IMR-90 (cell line): ENCODE results near the gene KMT5C. TPM values are rescaled to one million over a fixed set of nuclear protein-coding genes. Genes with fewer than 3 reads are reported as not detected.

Experiments
- ATAC-seq: fragments of 200-7000 bp; cut with Tn5 transposase; 2 replicates; pipeline ENCODE4 v1.9.1; 2020; ENCODE audit warnings: low read depth, mild to moderate bottlenecking, moderate library complexity
- BruUV-seq: library from RNA; stranded (reverse); fragments of 400-500 nt; replicated peaks from 2 replicates; lab custom pipeline; 2021; lab: Mats Ljungman, UMichigan
- CTCF ChIA-PET: fragments of 300-600 bp; formaldehyde crosslinking; extraction: SDS; loops from one replicate; lab custom pipeline; 2021; ENCODE audit warnings: antibody characterized with exemption; lab: Yijun Ruan, JAX
- POLR2A ChIA-PET: fragments of 300-600 bp; sonication (Branson Sonifier 250); formaldehyde crosslinking; loops from one replicate; lab custom pipeline; 2022; ENCODE audit warnings: antibody characterized with exemption; ENCODE audit not compliant: unreplicated experiment; lab: Charles Lee
- DNase-seq: peaks from one replicate; pipeline ENCODE4 v3.0.0; 2013
- H2AFZ ChIP-seq: replicated peaks from 2 replicates; pipeline ENCODE3; 2013; ENCODE audit warnings: low read length, mild to moderate bottlenecking; ENCODE audit not compliant: poor library complexity
- H2AK5ac ChIP-seq: 2 replicates; pipeline ENCODE4 v1.6.1; 2013; ENCODE audit warnings: low read depth, low read length, inconsistent platforms
- H2AK9ac ChIP-seq: replicated peaks from 2 replicates; pipeline ENCODE3; 2013; ENCODE audit warnings: mild to moderate bottlenecking, low read depth, low read length, moderate library complexity; ENCODE audit not compliant: poor library complexity
- H2BK120ac ChIP-seq: 2 replicates; pipeline ENCODE4 v1.6.1; 2013; ENCODE audit warnings: low read depth, low read length, inconsistent platforms
- H2BK15ac ChIP-seq: 3 replicates; pipeline ENCODE4 v1.6.1; 2013; ENCODE audit warnings: low read depth, low read length, inconsistent platforms
- H2BK20ac ChIP-seq: 2 replicates; pipeline ENCODE4 v1.6.1; 2013; ENCODE audit warnings: low read depth, mild to moderate bottlenecking, inconsistent platforms, low read length, moderate library complexity
- H2BK5ac ChIP-seq: 2 replicates; pipeline ENCODE4 v1.6.1; 2013; ENCODE audit warnings: mild to moderate bottlenecking, low read depth, low read length, inconsistent platforms; ENCODE audit not compliant: poor library complexity, severe bottlenecking
- H3K14ac ChIP-seq: replicated peaks from 2 replicates; pipeline ENCODE4 v1.6.1; 2013; ENCODE audit warnings: low read depth, low read length, inconsistent platforms
- H3K18ac ChIP-seq: 2 replicates; pipeline ENCODE4 v1.6.1; 2013; ENCODE audit warnings: low read depth, low read length, control low read depth
- H3K23ac ChIP-seq: 2 replicates; pipeline ENCODE4 v1.6.1; 2013; ENCODE audit warnings: low read depth, low read length, inconsistent platforms
- H3K27ac ChIP-seq: 2 replicates; pipeline ENCODE4 v1.5.1; 2013; ENCODE audit warnings: mild to moderate bottlenecking, control low read depth, low read length; ENCODE audit not compliant: insufficient read depth
- H3K27me3 ChIP-seq: 2 replicates; pipeline ENCODE4 v1.6.1; 2013; ENCODE audit warnings: low read length; ENCODE audit not compliant: control insufficient read depth, insufficient read depth
- H3K36me3 ChIP-seq: 2 replicates; pipeline ENCODE4 v1.6.1; 2013; ENCODE audit warnings: low read length, mixed read lengths; ENCODE audit not compliant: control insufficient read depth, insufficient read depth
- H3K4ac ChIP-seq: 2 replicates; pipeline ENCODE4 v1.6.1; 2013; ENCODE audit warnings: low read depth, low read length, inconsistent platforms
- H3K4me1 ChIP-seq: 2 replicates; pipeline ENCODE4 v1.6.1; 2013; ENCODE audit warnings: low read length, mixed read lengths; ENCODE audit not compliant: control insufficient read depth, insufficient read depth
- H3K4me2 ChIP-seq: 2 replicates; pipeline ENCODE4 v1.6.1; 2013; ENCODE audit warnings: low read depth, mild to moderate bottlenecking, control low read depth, low read length, moderate library complexity
- H3K4me3 ChIP-seq: 2 replicates; pipeline ENCODE4 v1.5.1; 2013; ENCODE audit warnings: low read depth, mild to moderate bottlenecking, control low read depth, low read length, moderate library complexity; ENCODE audit not compliant: insufficient read depth
- H3K56ac ChIP-seq: 2 replicates; pipeline ENCODE4 v1.6.1; 2013; ENCODE audit warnings: low read length, inconsistent platforms; ENCODE audit not compliant: insufficient read depth; ENCODE audit errors: extremely low read depth
- H3K79me1 ChIP-seq, 2 experiments: 2 replicates each; pipeline ENCODE4 v1.6.1; 2013; ENCODE audit warnings: low read length in 2 of 2, inconsistent platforms in 1 of 2, low read depth in 1 of 2
- H3K9ac ChIP-seq: 2 replicates; pipeline ENCODE4 v1.6.1; 2013; ENCODE audit warnings: low read depth, low read length, control low read depth
- H3K9me1 ChIP-seq: 2 replicates; pipeline ENCODE4 v1.6.1; 2013; ENCODE audit warnings: low read length, inconsistent platforms; ENCODE audit not compliant: insufficient read depth
- H3K9me3 ChIP-seq: 2 replicates; pipeline ENCODE4 v1.6.1; 2013; ENCODE audit warnings: low read length; ENCODE audit not compliant: control insufficient read depth, insufficient read depth
- H4K20me1 ChIP-seq: 2 replicates; pipeline ENCODE4 v1.6.1; 2013; ENCODE audit warnings: low read length, inconsistent platforms; ENCODE audit not compliant: insufficient read depth
- H4K5ac ChIP-seq: 2 replicates; pipeline ENCODE4 v1.6.1; 2013; ENCODE audit warnings: mild to moderate bottlenecking, low read depth, low read length, control low read depth
- H4K8ac ChIP-seq, 2 experiments: 2 replicates each; pipeline ENCODE4 v1.6.1; 2013; ENCODE audit warnings: low read depth in 2 of 2, low read length in 2 of 2, control low read depth in 1 of 2, inconsistent platforms in 1 of 2
- H4K91ac ChIP-seq: 2 replicates; pipeline ENCODE4 v1.6.1; 2013; ENCODE audit warnings: low read depth, low read length, inconsistent platforms; ENCODE audit not compliant: insufficient read depth
- BHLHE40 ChIP-seq: fragments of 150-350 bp; IDR thresholded peaks from 2 replicates; pipeline ENCODE4 v1.6.1; 2016; ENCODE audit warnings: mild to moderate bottlenecking, low read depth, low read length
- CEBPB ChIP-seq: IDR thresholded peaks from 2 replicates; pipeline ENCODE4 v1.6.1; 2012; ENCODE audit warnings: low read depth, low read length, improper control_type of control experiment
- CHD1 ChIP-seq: IDR thresholded peaks from 2 replicates; pipeline ENCODE4 v1.6.1; 2012; ENCODE audit warnings: low read depth, low read length, improper control_type of control experiment
- FOS ChIP-seq: fragments of 150-350 bp; IDR thresholded peaks from 2 replicates; pipeline ENCODE4 v1.6.1; 2016; ENCODE audit warnings: low read depth, low read length
- MAZ ChIP-seq: IDR thresholded peaks from 2 replicates; pipeline ENCODE4 v1.6.1; 2012; ENCODE audit warnings: low read depth, mild to moderate bottlenecking, low read length, improper control_type of control experiment, moderate library complexity, borderline replicate concordance
- MXI1 ChIP-seq: IDR thresholded peaks from 2 replicates; pipeline ENCODE4 v1.6.1; 2012; ENCODE audit warnings: low read depth, mild to moderate bottlenecking, low read length, moderate library complexity, borderline replicate concordance
- NFE2L2 ChIP-seq: fragments of 150-350 bp; IDR thresholded peaks from 2 replicates; pipeline ENCODE4 v1.6.1; 2016; ENCODE audit warnings: low read depth, mild to moderate bottlenecking, low read length
- POLR2A ChIP-seq: IDR thresholded peaks from 2 replicates; pipeline ENCODE4 v1.6.1; 2012; ENCODE audit warnings: mild to moderate bottlenecking, low read depth, low read length
- RAD21 ChIP-seq: IDR thresholded peaks from 2 replicates; pipeline ENCODE4 v1.6.1; 2012; ENCODE audit warnings: low read length, improper control_type of control experiment
- RCOR1 ChIP-seq: IDR thresholded peaks from 2 replicates; pipeline ENCODE4 v1.6.1; 2012; ENCODE audit warnings: mild to moderate bottlenecking, low read length, improper control_type of control experiment; ENCODE audit not compliant: insufficient replicate concordance
- RFX5 ChIP-seq: IDR thresholded peaks from 2 replicates; pipeline ENCODE4 v1.8.0; 2012; ENCODE audit warnings: low read depth, mild to moderate bottlenecking, low read length, moderate library complexity
- SMC3 ChIP-seq: fragments of 150-350 bp; IDR thresholded peaks from 2 replicates; pipeline ENCODE4 v1.6.1; 2016; ENCODE audit warnings: low read depth, mild to moderate bottlenecking, antibody characterized with exemption, low read length, moderate library complexity
- WGBS, 2 experiments: methylation state at CpG; one replicate each; pipeline versions ENCODE4 v1.1.5 to v1.1.7; 2013; ENCODE audit warnings: missing lambda C conversion rate in 2 of 2; ENCODE audit not compliant: insufficient read length in 1 of 2; ENCODE audit errors: extremely low coverage in 2 of 2; 5-methylcytosine and 5-hydroxymethylcytosine counted together
- dilution Hi-C: fragments of 300-500 bp; cut with HindIII; formaldehyde crosslinking; loops from one replicate; pipeline ENCODE4 v1.14.3; 2018; ENCODE audit warnings: low sequenced_read_pairs; ENCODE audit not compliant: unreplicated experiment
- in situ Hi-C: fragments of 300-500 bp; cut with MboI; formaldehyde crosslinking; loops from 3 replicates; pipeline ENCODE4 v1.14.3; 2019; ENCODE audit warnings: low sequenced_read_pairs, inconsistent platforms, mixed read lengths
- intact Hi-C: fragments of 100-400 bp; cut with micrococcal nuclease; formaldehyde crosslinking; loops from 2 replicates; pipeline ENCODE4 v1.10.0; 2022
- polyA plus RNA-seq, 3 experiments: library from polyadenylated mRNA; depleted of rRNA; stranded (reverse); fragments of >200 nt; gene quantifications; 2 replicates each; pipeline ENCODE4 v1.2.3, GENCODE V29; 2012; ENCODE audit warnings: low replicate concordance in 1 of 3
- total RNA-seq: library from RNA; depleted of rRNA; stranded (reverse); fragments of >200 nt; gene quantifications from 2 replicates; pipeline ENCODE4 v1.2.3, GENCODE V29; 2012
- TF ChIP-seq, protein P1 (sequence below): conservative IDR thresholded peaks from 2 replicates; pipeline ENCODE4 v1.5.1; 2012; ENCODE audit warnings: mild to moderate bottlenecking, low read depth, low read length, improper control_type of control experiment
- TF ChIP-seq, protein P2 (sequence below): fragments of 150-350 bp; IDR thresholded peaks from 2 replicates; pipeline ENCODE4 v1.6.1; 2016; ENCODE audit warnings: low read depth, mild to moderate bottlenecking, low read length, moderate library complexity, borderline replicate concordance
- TF ChIP-seq, protein P3 (sequence below): fragments of 150-350 bp; IDR thresholded peaks from 2 replicates; pipeline ENCODE4 v1.6.1; 2017; ENCODE audit warnings: mild to moderate bottlenecking, antibody characterized with exemption, low read length, low read depth

Gene KMT5C
- total and polyA plus RNA-seq, 2 of the 4 experiments (the other 2 are of a cell fraction), result 1.8 to 5.9 TPM

DNA sequence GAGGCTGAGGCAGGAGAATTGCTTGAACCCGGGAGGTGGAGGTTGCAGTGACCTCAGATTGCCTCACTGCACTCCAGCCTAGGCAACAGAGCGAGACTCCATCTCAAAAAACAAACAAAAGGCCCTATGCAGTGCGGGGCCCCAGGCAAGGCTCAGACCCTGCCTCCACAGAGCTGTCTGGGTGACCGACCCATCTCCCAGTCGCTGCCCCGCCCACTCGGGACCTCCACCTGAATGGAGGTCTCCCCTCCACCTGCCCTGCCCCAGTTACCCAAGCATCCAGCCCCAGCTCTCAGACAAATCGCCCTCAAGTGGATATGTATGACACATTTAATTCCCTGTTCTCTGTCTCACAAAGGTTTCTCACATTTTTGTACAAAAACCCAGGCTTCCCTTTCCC lies 25.6 kb downstream of the KMT5C start:
- no peak overlapping the region for H2BK15ac ChIP-seq
- no peak overlapping the region for H3K4me3 ChIP-seq
- H4K91ac ChIP-seq, result no peak overlapping the region
- no peak overlapping the region for H4K8ac ChIP-seq
- ChIA-PET CTCF (no interaction called here), POLR2A (no interaction called here)
- no peak overlapping the region for H3K56ac ChIP-seq
- no TSS peak for BruUV-seq
- H3K27ac ChIP-seq, result no peak overlapping the region
- peaks cover 3% of the 10 kb centered on the region; the same call in 1 of the 2 replicates for H3K9me1 ChIP-seq
- ATAC-seq (no peak), DNase-seq (no peak)
- no peak overlapping the region for H3K4ac ChIP-seq
- no peak overlapping the region for H2AK5ac ChIP-seq
- no peak overlapping the region for H3K14ac ChIP-seq
- no peaks in the 10 kb centered on the region for H3K27me3 ChIP-seq
- 88% methylated on average over 5 of the region's 8 CpGs; no CpG with 5 or more reads in 1 of the 2 experiments for WGBS, 2 experiments
- no peak overlapping the region for H3K18ac ChIP-seq
- H3K36me3 ChIP-seq, result peaks cover 26% of the 10 kb centered on the region
- no peak overlapping the region for H2BK5ac ChIP-seq
- no peaks in the 10 kb centered on the region for H3K9me3 ChIP-seq
- in situ Hi-C loops (no loop called here), intact Hi-C loops (no loop called here), dilution Hi-C loops (no loop called here)
- H3K23ac ChIP-seq, result no peak overlapping the region
- H2AK9ac ChIP-seq, result no peak overlapping the region
- no peak overlapping the region for H2BK20ac ChIP-seq
- H4K5ac ChIP-seq, result no peak overlapping the region
- H4K20me1 ChIP-seq, result peaks cover 59% of the 10 kb centered on the region
- no peak overlapping the region for H2AFZ ChIP-seq
- TF ChIP-seq, protein P1, sequence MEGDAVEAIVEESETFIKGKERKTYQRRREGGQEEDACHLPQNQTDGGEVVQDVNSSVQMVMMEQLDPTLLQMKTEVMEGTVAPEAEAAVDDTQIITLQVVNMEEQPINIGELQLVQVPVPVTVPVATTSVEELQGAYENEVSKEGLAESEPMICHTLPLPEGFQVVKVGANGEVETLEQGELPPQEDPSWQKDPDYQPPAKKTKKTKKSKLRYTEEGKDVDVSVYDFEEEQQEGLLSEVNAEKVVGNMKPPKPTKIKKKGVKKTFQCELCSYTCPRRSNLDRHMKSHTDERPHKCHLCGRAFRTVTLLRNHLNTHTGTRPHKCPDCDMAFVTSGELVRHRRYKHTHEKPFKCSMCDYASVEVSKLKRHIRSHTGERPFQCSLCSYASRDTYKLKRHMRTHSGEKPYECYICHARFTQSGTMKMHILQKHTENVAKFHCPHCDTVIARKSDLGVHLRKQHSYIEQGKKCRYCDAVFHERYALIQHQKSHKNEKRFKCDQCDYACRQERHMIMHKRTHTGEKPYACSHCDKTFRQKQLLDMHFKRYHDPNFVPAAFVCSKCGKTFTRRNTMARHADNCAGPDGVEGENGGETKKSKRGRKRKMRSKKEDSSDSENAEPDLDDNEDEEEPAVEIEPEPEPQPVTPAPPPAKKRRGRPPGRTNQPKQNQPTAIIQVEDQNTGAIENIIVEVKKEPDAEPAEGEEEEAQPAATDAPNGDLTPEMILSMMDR, result no peak
- TF ChIP-seq RCOR1 (no peak), MXI1 (no peak), FOS (no peak), SMC3 (no peak), CHD1 (no peak), CEBPB (no peak), POLR2A (no peak; the same call in 1 of the 2 replicates), MAZ (no peak), RFX5 (no peak), NFE2L2 (no peak), RAD21 (no peak), BHLHE40 (no peak)
- TF ChIP-seq, protein P2, sequence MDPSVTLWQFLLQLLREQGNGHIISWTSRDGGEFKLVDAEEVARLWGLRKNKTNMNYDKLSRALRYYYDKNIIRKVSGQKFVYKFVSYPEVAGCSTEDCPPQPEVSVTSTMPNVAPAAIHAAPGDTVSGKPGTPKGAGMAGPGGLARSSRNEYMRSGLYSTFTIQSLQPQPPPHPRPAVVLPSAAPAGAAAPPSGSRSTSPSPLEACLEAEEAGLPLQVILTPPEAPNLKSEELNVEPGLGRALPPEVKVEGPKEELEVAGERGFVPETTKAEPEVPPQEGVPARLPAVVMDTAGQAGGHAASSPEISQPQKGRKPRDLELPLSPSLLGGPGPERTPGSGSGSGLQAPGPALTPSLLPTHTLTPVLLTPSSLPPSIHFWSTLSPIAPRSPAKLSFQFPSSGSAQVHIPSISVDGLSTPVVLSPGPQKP, result no peak
- TF ChIP-seq, protein P3, sequence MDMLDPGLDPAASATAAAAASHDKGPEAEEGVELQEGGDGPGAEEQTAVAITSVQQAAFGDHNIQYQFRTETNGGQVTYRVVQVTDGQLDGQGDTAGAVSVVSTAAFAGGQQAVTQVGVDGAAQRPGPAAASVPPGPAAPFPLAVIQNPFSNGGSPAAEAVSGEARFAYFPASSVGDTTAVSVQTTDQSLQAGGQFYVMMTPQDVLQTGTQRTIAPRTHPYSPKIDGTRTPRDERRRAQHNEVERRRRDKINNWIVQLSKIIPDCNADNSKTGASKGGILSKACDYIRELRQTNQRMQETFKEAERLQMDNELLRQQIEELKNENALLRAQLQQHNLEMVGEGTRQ, result no peak
- no peak overlapping the region for H3K4me2 ChIP-seq
- peaks cover 10% of the 10 kb centered on the region for H3K4me1 ChIP-seq
- H3K79me1 ChIP-seq, result peaks cover 0 to 28% of the 10 kb centered on the region in 2 experiments; a peak in 3 of 4 replicates
- H2BK120ac ChIP-seq, result no peak overlapping the region
- H3K9ac ChIP-seq, result no peak overlapping the region
